CD8-positive, alpha-beta memory T cell (primary cell): ENCODE data around the gene SPATA9. TPM values are rescaled to one million over a fixed set of nuclear protein-coding genes. Genes with fewer than 3 reads are reported as not detected.

Experiments
- CTCF ChIA-PET: fragments of 350-600 bp; sonication (Branson Sonifier 250); formaldehyde crosslinking; loops from one replicate; lab custom pipeline; 2021; ENCODE audit warnings: antibody characterized with exemption; lab: Charles Lee
- POLR2A ChIA-PET: fragments of 350-600 bp; sonication (Branson Sonifier 250); formaldehyde crosslinking; loops from one replicate; lab custom pipeline; 2021; ENCODE audit warnings: antibody characterized with exemption; lab: Charles Lee
- DNase-seq, 5 donors: peaks; one replicate each; pipeline versions ENCODE4 v3.0.0 to v3.0.0-alpha.2; 2020 to 2022; ENCODE audit warnings: mixed read lengths in 1 of 5
- H3K27ac ChIP-seq: one replicate; pipeline ENCODE4 v1.7.0; 2013; ENCODE audit warnings: low read depth, mild to moderate bottlenecking, low read length, moderate library complexity
- H3K27me3 ChIP-seq: 2 replicates; pipeline ENCODE4 v1.7.0; 2013; ENCODE audit warnings: low read length, mild to moderate bottlenecking; ENCODE audit not compliant: insufficient read depth, poor library complexity, severe bottlenecking
- H3K36me3 ChIP-seq: 2 replicates; pipeline ENCODE4 v1.7.0; 2013; ENCODE audit warnings: mild to moderate bottlenecking, low read length, moderate library complexity; ENCODE audit not compliant: insufficient read depth
- H3K4me1 ChIP-seq: 2 replicates; pipeline ENCODE4 v1.7.0; 2013; ENCODE audit warnings: mild to moderate bottlenecking, low read length, moderate library complexity; ENCODE audit not compliant: insufficient read depth
- H3K4me3 ChIP-seq: 2 replicates; pipeline ENCODE4 v1.7.0; 2013; ENCODE audit warnings: mild to moderate bottlenecking, low read length
- H3K9me3 ChIP-seq: 2 replicates; pipeline ENCODE4 v1.7.0; 2013; ENCODE audit warnings: mild to moderate bottlenecking, low read length
- H3K27ac Mint-ChIP-seq, 8 donors: one replicate each; pipeline ENCODE4 v1.8.0; 2020 to 2021; ENCODE audit warnings: mixed read lengths in 8 of 8, mild to moderate bottlenecking in 6 of 8, inconsistent platforms in 3 of 8, moderate library complexity in 3 of 8
- H3K27me3 Mint-ChIP-seq, 2 donors: one replicate each; pipeline ENCODE4 v1.8.0; 2020 to 2021; ENCODE audit warnings: mixed read lengths in 2 of 2, mild to moderate bottlenecking in 1 of 2, moderate library complexity in 1 of 2
- H3K36me3 Mint-ChIP-seq, 3 donors: one replicate each; pipeline ENCODE4 v1.8.0; 2020 to 2021; ENCODE audit warnings: mixed read lengths in 3 of 3, inconsistent platforms in 1 of 3, mild to moderate bottlenecking in 1 of 3
- H3K4me1 Mint-ChIP-seq, 3 donors: one replicate each; pipeline ENCODE4 v1.8.0; 2020 to 2021; ENCODE audit warnings: mixed read lengths in 3 of 3, inconsistent platforms in 1 of 3, mild to moderate bottlenecking in 1 of 3
- H3K4me3 Mint-ChIP-seq, 7 donors: one replicate each; pipeline ENCODE4 v1.8.0; 2020 to 2021; ENCODE audit warnings: mixed read lengths in 7 of 7, mild to moderate bottlenecking in 6 of 7, moderate library complexity in 4 of 7, inconsistent platforms in 2 of 7
- H3K9me3 Mint-ChIP-seq, 5 donors: one replicate each; pipeline ENCODE4 v1.8.0; 2020 to 2022; ENCODE audit warnings: mixed read lengths in 5 of 5, mild to moderate bottlenecking in 3 of 5, moderate library complexity in 2 of 5, inconsistent platforms in 1 of 5
- polyA plus RNA-seq: library from polyadenylated mRNA; unstranded; fragments of 300-500 nt; fragmentation: Illumina TruSeq; gene quantifications from one replicate; pipeline ENCODE4 v1.2.3, GENCODE V29; 2021
- total RNA-seq, 2 experiments: library from RNA; stranded (reverse); gene quantifications; one replicate each; pipeline ENCODE4 v1.2.3, GENCODE V29; 2021

The SPATA9 gene
- total and polyA plus RNA-seq, 3 experiments from 2014 or later, result not detected

DNA sequence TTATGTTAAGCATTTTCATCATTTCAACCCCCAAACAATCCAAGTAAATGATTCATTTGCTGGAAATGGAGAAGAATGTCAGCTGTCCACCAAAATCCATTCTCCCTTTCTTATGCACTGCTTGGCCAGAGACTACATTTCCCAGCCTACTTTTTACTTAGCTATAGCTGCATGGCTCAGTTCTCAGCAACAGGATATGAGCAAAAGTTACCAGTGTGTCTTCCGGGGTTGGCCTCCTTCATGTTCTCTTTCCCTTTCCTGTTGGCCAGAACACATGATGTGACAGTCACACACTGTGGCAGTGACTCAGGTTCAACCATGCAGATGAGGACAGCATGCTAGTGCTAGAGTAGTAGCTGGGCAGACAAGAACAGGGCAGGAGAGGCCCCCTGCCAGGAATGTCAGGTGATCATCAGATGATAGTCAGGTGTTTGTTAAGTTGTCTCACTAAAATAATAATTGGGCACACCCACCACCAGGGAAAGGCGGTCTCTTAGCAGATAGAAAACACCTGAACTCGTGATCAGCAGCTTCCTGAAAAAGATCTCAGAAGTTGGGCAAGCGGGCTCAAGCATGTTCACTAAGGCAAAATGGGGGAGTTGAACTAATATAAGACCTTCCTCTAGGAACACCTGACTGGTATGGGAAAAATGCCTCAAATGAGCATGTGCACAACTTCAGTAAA, 50.7 kb downstream of the SPATA9 start:
- H3K27me3 ChIP-seq, result no peaks in the 10 kb centered on the region
- POLR2A ChIA-PET, result interaction anchor here (1.1 to 1.8 kb wide), 2 partner anchors 10 to 15 kb away, joined by 4 to 9 read pairs; partner anchors contain the start of gene RFESD
- peaks cover 13 to 18% (median 13%) of the 10 kb centered on the region in 3 donors for H3K4me1 Mint-ChIP-seq
- no peak overlapping the region for H3K27ac ChIP-seq
- peaks cover 15% of the 10 kb centered on the region for H3K4me1 ChIP-seq
- H3K9me3 Mint-ChIP-seq, result peaks cover 0 to 4% (median 0%) of the 10 kb centered on the region in 5 donors
- H3K27ac Mint-ChIP-seq, result peak overlapping the region; percentile 2 to 93 (median 84)
- no peaks in the 10 kb centered on the region for H3K36me3 Mint-ChIP-seq
- peak; percentile 24 to 75 (median 64) for DNase-seq
- no peaks in the 10 kb centered on the region for H3K36me3 ChIP-seq
- no peaks in the 10 kb centered on the region for H3K9me3 ChIP-seq
- H3K4me3 Mint-ChIP-seq, result peak overlapping the region in 3 of 7 donors; percentile 26 to 32 (median 29)
- peaks cover 2 to 9% of the 10 kb centered on the region in 2 donors for H3K27me3 Mint-ChIP-seq
- H3K4me3 ChIP-seq, result peak overlapping the region; percentile 13
- CTCF ChIA-PET, result interaction anchor here (1.2 to 3.5 kb wide), 8 partner anchors 10 to 149 kb away, joined by 3 to 12 read pairs (median 6); partner anchors contain the start of genes ARSK, RFESD and SKIC3

DNA sequence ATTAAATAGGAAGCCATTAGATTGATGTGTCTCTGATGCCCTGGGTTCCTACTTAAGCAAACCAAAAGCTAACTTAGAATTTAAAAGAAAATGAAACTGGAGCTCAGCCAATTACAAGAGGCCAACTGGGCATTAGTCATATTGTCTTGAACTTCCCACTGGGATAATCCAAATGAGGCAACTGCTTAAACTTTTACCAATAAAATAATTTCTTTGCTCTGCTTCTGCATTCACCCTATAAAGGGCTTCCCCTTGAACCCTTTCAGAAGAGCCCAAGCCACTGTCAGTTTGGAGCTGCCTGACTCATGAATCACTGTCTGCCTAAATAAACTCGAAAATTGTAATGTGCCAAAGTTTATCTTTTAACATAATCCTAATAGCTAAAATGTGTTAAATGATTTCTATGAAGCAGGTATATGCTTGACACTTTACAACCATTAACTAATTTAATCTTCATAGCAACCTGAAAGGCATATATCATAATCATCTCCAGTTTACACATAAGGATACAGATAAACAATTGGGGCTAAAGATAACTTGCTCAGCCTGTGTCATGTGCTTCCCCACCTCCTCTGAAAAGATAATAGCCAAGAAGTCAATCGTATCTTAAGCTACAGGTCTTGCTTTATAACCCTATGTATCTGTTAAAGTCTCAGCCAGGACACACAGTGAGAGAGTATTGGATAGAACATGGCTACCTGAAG, 51.4 kb downstream of the SPATA9 start:
- ChIA-PET CTCF (interaction anchor here (1.2 to 3.5 kb wide), 8 partner anchors 9 to 149 kb away, joined by 3 to 12 read pairs (median 6); partner anchors contain the start of genes ARSK, RFESD and SKIC3), POLR2A (interaction anchor here (1.1 to 1.8 kb wide), 2 partner anchors 9 to 16 kb away, joined by 4 to 9 read pairs; partner anchors contain the start of gene RFESD)
- Histone ChIP-seq H3K4me1 (peaks cover 15% of the 10 kb centered on the region), H3K27ac (no peak overlapping the region), H3K36me3 (no peaks in the 10 kb centered on the region), H3K27me3 (no peaks in the 10 kb centered on the region), H3K4me3 (no peak overlapping the region), H3K9me3 (no peaks in the 10 kb centered on the region)
- H3K27me3 Mint-ChIP-seq, result peaks cover 0 to 4% of the 10 kb centered on the region in 2 donors
- no peak for DNase-seq
- H3K9me3 Mint-ChIP-seq, result peaks cover 0 to 4% (median 0%) of the 10 kb centered on the region in 5 donors
- H3K27ac Mint-ChIP-seq, result peak overlapping the region; percentile 2 to 93 (median 84)
- H3K36me3 Mint-ChIP-seq, result no peaks in the 10 kb centered on the region
- H3K4me1 Mint-ChIP-seq, result peaks cover 13 to 18% (median 13%) of the 10 kb centered on the region in 3 donors
- peak overlapping the region in 1 of 7 donors; percentile 26 for H3K4me3 Mint-ChIP-seq

DNA sequence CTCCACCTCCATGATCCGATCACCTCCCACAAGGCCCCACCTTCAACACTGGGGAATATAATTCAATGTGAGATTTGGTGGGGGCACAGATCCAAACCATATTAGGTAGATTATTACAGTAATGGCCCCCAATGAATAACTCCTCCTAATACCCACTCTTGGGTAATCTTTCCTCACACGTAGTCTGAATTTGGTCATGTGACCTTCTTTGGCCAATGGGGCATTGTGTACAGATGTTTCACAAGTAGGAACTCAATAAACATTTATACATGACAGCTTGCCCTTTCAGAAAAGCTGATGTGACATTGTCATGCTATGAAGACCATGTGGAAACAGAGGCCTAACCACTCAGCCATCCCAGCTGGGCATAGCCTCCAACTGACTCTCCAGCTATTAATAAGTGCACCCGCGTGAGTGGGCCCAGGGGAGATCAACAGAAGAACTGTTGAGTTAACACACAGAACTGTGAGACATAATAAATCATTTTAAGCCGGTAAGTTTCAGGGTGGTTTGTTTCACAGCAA, 52.3 kb downstream of the SPATA9 start:
- peak overlapping the region in 1 of 8 donors; percentile 88 for H3K27ac Mint-ChIP-seq
- POLR2A ChIA-PET, result no interaction called here

DNA sequence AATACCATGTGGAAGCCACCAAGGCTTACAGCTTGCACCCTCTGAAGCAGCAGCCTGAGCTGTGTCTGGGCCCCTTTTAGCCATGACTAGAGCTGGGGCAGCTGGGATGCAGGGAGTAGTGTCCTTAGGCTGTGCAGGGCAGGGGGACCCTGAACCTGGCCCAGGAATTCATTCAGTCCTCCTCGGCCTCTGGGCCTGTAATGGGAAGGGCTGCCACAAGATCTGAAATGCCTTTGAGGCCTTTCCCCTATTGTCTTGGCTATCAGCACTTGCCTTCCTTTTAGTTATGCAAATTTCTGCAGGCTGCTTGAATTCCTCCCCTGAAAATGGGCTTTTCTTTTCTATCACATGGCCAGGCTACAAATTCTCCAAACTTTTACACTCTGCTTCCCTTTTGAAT, 53.9 kb downstream of the SPATA9 start:
- Histone ChIP-seq H3K4me1 (peaks cover 15% of the 10 kb centered on the region), H3K36me3 (no peaks in the 10 kb centered on the region), H3K4me3 (no peak overlapping the region), H3K27ac (no peak overlapping the region), H3K27me3 (no peaks in the 10 kb centered on the region), H3K9me3 (no peaks in the 10 kb centered on the region)
- Mint-ChIP-seq H3K27me3 (no peaks in the 10 kb centered on the region), H3K9me3 (peaks cover 0 to 4% (median 0%) of the 10 kb centered on the region in 5 donors), H3K36me3 (no peaks in the 10 kb centered on the region), H3K4me3 (no peak overlapping the region), H3K4me1 (peaks cover 13 to 26% (median 15%) of the 10 kb centered on the region in 3 donors), H3K27ac (no peak overlapping the region)
- ChIA-PET POLR2A (no interaction called here), CTCF (no interaction called here)
- DNase-seq, result no peak

More for the DNA sequence above, 52.3 kb downstream of the SPATA9 start:
- CTCF ChIA-PET, result interaction anchor here (1.5 to 3.5 kb wide), 5 partner anchors 8 to 75 kb away, joined by 3 to 12 read pairs (median 8); partner anchors contain the start of genes ARSK, RFESD and SKIC3
- no peaks in the 10 kb centered on the region for H3K36me3 ChIP-seq
- no peak for DNase-seq
- H3K9me3 ChIP-seq, result no peaks in the 10 kb centered on the region
- H3K27ac ChIP-seq, result no peak overlapping the region
- no peaks in the 10 kb centered on the region for H3K36me3 Mint-ChIP-seq
- H3K4me3 ChIP-seq, result peak overlapping the region; percentile 16
- no peaks in the 10 kb centered on the region for H3K27me3 Mint-ChIP-seq
- H3K9me3 Mint-ChIP-seq, result peaks cover 0 to 4% (median 0%) of the 10 kb centered on the region in 5 donors
- peaks cover 15% of the 10 kb centered on the region for H3K4me1 ChIP-seq
- H3K27me3 ChIP-seq, result no peaks in the 10 kb centered on the region
- H3K4me1 Mint-ChIP-seq, result peaks cover 13 to 18% (median 13%) of the 10 kb centered on the region in 3 donors
- no peak overlapping the region for H3K4me3 Mint-ChIP-seq

DNA sequence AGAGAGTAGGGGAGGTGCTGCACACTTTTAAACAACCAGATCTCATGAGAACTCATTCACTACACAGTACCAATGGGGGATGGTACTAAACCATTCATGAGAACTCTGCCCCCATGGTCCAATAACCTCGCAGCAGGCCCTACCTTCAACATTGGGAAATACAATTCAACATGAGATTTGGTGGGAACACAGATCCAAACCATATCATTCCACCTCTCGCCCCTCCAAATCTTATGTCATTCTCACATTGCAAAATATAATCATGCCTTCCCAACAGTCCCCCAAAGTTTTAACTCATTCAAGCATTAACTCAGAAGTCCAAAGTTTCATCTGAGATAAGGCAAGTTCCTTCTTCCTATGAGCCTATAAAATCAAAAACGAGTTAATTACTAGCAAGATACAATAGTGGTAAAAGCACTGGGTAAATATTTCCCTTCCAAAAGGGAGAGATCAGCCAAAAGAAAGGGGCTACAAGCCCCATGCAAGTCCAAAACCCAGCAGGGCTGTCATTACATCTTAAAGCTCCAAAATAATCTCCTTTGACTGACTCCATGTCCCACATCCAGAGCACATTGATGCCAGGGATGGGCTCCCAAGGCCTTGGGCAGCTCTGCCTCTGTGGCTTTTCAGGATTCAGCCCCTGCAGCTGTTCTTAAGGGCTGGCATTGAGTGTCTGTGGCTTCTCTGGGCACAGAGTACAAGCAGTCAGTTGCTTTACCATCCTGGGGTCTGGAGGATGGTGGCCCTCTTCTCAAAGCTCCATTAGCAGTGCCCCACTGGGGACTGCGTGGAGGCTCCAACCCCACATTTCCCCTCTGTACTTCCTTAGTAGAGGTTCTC, 54.6 kb downstream of the SPATA9 start:
- Mint-ChIP-seq H3K27me3 (no peaks in the 10 kb centered on the region), H3K4me3 (no peak overlapping the region), H3K9me3 (peaks cover 0 to 4% (median 0%) of the 10 kb centered on the region in 5 donors), H3K4me1 (peaks cover 18 to 30% (median 22%) of the 10 kb centered on the region in 3 donors), H3K36me3 (no peaks in the 10 kb centered on the region), H3K27ac (no peak overlapping the region)
- Histone ChIP-seq H3K36me3 (no peaks in the 10 kb centered on the region), H3K27ac (no peak overlapping the region), H3K27me3 (no peaks in the 10 kb centered on the region), H3K4me1 (peaks cover 19% of the 10 kb centered on the region), H3K9me3 (no peaks in the 10 kb centered on the region), H3K4me3 (no peak overlapping the region)
- POLR2A ChIA-PET, result no interaction called here
- CTCF ChIA-PET, result no interaction called here
- no peak for DNase-seq

DNA sequence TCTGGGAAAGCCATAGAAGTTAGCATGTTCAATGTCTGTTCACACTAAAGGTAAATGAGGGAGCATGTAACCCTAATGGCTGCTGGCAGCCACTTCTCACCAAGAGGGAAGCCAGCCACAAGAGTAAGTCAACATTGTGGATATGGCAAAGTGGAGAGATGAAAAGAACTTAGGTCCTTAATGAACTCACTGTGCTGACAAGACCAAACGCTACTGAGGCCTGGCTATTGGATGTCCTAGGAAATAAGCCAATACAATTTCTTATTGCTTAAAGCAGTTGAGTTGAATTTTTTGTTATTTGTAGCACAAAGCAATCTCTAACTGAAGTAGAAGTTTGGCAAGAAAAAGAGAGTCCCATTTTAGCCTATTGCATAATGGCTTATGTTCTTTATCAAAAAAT, 56.1 kb downstream of the SPATA9 start:
- H3K9me3 ChIP-seq, result no peaks in the 10 kb centered on the region
- peaks cover 0 to 2% (median 0%) of the 10 kb centered on the region in 5 donors for H3K9me3 Mint-ChIP-seq
- H3K27me3 Mint-ChIP-seq, result no peaks in the 10 kb centered on the region
- no peak overlapping the region for H3K4me3 Mint-ChIP-seq
- peaks cover 23 to 35% (median 28%) of the 10 kb centered on the region in 3 donors for H3K4me1 Mint-ChIP-seq
- ChIA-PET CTCF (no interaction called here), POLR2A (no interaction called here)
- H3K27me3 ChIP-seq, result no peaks in the 10 kb centered on the region
- DNase-seq, result no peak
- H3K36me3 ChIP-seq, result no peaks in the 10 kb centered on the region
- H3K36me3 Mint-ChIP-seq, result no peaks in the 10 kb centered on the region
- no peak overlapping the region for H3K27ac ChIP-seq
- H3K4me3 ChIP-seq, result no peak overlapping the region
- peaks cover 25% of the 10 kb centered on the region for H3K4me1 ChIP-seq
- peak overlapping the region in 1 of 8 donors; percentile 6 for H3K27ac Mint-ChIP-seq

DNA sequence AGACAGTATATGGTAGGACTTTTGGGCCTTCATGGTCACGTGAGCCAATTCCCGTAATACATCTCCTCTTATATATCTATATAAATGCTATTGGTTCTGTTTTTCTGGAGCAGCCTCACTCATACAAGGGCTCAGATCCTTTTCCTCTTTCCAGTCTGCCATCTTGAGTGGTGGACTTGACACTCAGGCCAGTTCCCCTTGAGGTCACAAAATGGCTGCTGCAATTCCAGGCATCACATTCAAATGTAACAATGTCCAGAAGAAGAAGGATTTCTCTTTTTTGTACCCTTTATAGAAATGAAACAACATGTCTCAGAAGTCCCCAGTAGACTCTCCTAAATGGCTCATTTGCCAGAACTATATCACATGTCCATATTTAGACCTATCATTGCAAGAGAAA, 58.4 kb downstream of the SPATA9 start:
- Histone ChIP-seq H3K27ac (no peak overlapping the region), H3K27me3 (no peaks in the 10 kb centered on the region), H3K4me3 (no peak overlapping the region), H3K36me3 (no peaks in the 10 kb centered on the region), H3K4me1 (peaks cover 28% of the 10 kb centered on the region), H3K9me3 (no peaks in the 10 kb centered on the region)
- Mint-ChIP-seq H3K9me3 (no peaks in the 10 kb centered on the region), H3K4me3 (peak overlapping the region in 1 of 7 donors; percentile 16), H3K4me1 (peaks cover 29 to 42% (median 36%) of the 10 kb centered on the region in 3 donors), H3K27me3 (no peaks in the 10 kb centered on the region), H3K36me3 (peaks cover 0 to 4% (median 0%) of the 10 kb centered on the region in 3 donors), H3K27ac (peak overlapping the region in 2 of 8 donors; percentile 17 to 30)
- ChIA-PET POLR2A (no interaction called here), CTCF (no interaction called here)
- no peak for DNase-seq
